Activated CD8-positive, alpha-beta memory T cell treated with anti-CD3 and anti-CD28 coated beads for 36 hours (primary cell): ENCODE results near the gene CC2D1A. TPM values are rescaled to one million over a fixed set of nuclear protein-coding genes. Genes with fewer than 3 reads are reported as not detected.

Experiments
- CTCF ChIA-PET: fragments of 350-600 bp; sonication (Branson Sonifier 250); formaldehyde crosslinking; loops from one replicate; lab custom pipeline; 2021; ENCODE audit warnings: antibody characterized with exemption; lab: Charles Lee
- POLR2A ChIA-PET: fragments of 350-600 bp; sonication (Branson Sonifier 250); formaldehyde crosslinking; loops from one replicate; lab custom pipeline; 2021; ENCODE audit warnings: antibody characterized with exemption; lab: Charles Lee
- total RNA-seq, 2 experiments: library from RNA; stranded (reverse); gene quantifications; one replicate each; pipeline ENCODE4 v1.2.3, GENCODE V29; 2021

Gene CC2D1A
- total RNA-seq, 2 experiments from 2014 or later: 29.4 to 30.5 TPM

GRCh38 chr19:13979244-13979615 is 73.2 kb downstream of the CC2D1A start:
- CTCF ChIA-PET: interaction anchor here (1.2 to 1.8 kb wide), 3 partner anchors 9 to 100 kb away, joined by 3 to 4 read pairs (median 4); no protein-coding TSS in a partner anchor
- POLR2A ChIA-PET: interaction anchor here (0.7 to 0.9 kb wide), 2 partner anchors 26 to 27 kb away, joined by 3 to 4 read pairs; partner anchors contain the start of gene DCAF15

GRCh38 chr19:13979686-13980085 is 73.7 kb downstream of the CC2D1A start:
- CTCF ChIA-PET: interaction anchor here (1.6 to 1.8 kb wide), 2 partner anchors 10 to 80 kb away, joined by 4 read pairs; no protein-coding TSS in a partner anchor
- POLR2A ChIA-PET: interaction anchor here (0.7 to 0.9 kb wide), 2 partner anchors 25 to 28 kb away, joined by 3 to 4 read pairs; partner anchors contain the start of gene DCAF15

DNA sequence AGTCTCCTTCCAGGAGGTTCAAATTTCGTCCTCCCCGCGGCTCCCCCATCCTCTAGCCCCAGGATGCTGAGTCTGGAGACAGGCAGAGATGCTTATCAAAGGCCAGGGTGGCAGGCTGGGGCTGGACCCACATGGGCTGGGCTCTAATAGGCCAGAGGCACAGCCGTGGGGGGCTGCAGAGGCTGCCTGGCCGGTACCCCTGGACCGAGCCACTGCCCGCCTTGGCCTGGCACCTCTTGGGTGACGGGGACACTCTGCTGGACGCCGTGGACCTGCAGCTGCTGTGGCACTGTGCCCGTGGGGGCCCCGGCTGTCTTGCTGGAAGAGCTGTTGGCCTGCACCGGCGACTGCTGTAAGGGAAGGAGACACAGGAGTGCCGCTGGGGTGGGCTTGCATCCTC is 74.3 kb downstream of the CC2D1A start:
- ChIA-PET CTCF (no interaction called here), POLR2A (interaction anchor here (0.9 kb wide), 1 partner anchor 28 kb away, joined by 4 read pairs; the partner anchor contains the start of gene DCAF15)

Other genes starting within 250 kb of the CC2D1A start
- 10 to 100 TPM; 44.6 to 46.1 TPM for gene MRI1, start 141.7 kb upstream of the CC2D1A start, total RNA-seq
- 100 to 1,000 TPM; 142 to 148 TPM for gene C19orf53, start 131.7 kb upstream of the CC2D1A start, total RNA-seq
- gene ZSWIM4, start 110.8 kb upstream of the CC2D1A start, total RNA-seq: 1 to 10 TPM; 4.9 to 5.8 TPM
- 1 to 10 TPM in 1 of 2 experiments, under 1 TPM in 1; 0.92 to 2.1 TPM for gene NANOS3, start 29.1 kb upstream of the CC2D1A start, total RNA-seq
- 1 to 10 TPM; 6.9 TPM for gene BRME1, start 84 bp upstream of the CC2D1A start, total RNA-seq
- gene PODNL1, start 32.2 kb downstream of the CC2D1A start, total RNA-seq: under 1 TPM in 1 of 2 experiments, not detected in 1; 0.21 TPM
- gene DCAF15, start 46.3 kb downstream of the CC2D1A start, total RNA-seq: 10 to 100 TPM; 59.9 to 65.3 TPM
- 10 to 100 TPM; 11.8 to 12.5 TPM for gene RFX1, start 100.1 kb downstream of the CC2D1A start, total RNA-seq
- not detected for gene RLN3, start 121.9 kb downstream of the CC2D1A start, total RNA-seq
- 10 to 100 TPM; 60.1 to 61.1 TPM for gene IL27RA, start 125.6 kb downstream of the CC2D1A start, total RNA-seq
- not detected for gene PALM3, start 155.9 kb downstream of the CC2D1A start, total RNA-seq
- 1 to 10 TPM; 1.0 to 1.1 TPM for gene MISP3, start 166.6 kb downstream of the CC2D1A start, total RNA-seq
- gene C19orf67, start 179.6 kb downstream of the CC2D1A start, total RNA-seq: not detected
- gene SAMD1, start 184.6 kb downstream of the CC2D1A start, total RNA-seq: 10 to 100 TPM; 95.0 to 96.1 TPM
- 10 to 100 TPM; 70.5 to 74.1 TPM for gene PRKACA, start 211.6 kb downstream of the CC2D1A start, total RNA-seq
- gene ASF1B, start 230.4 kb downstream of the CC2D1A start, total RNA-seq: 10 to 100 TPM; 79.7 to 83.6 TPM